C4-2B (cell line): ENCODE results near the gene TSPAN15.
"Not testable (repeated sequence)": the region's sequence is repeated elsewhere in the genome, so short reads cannot be mapped to it uniquely, and the experiment has no call there.

Experiments
- H3K27ac ChIP-seq: fragments of 450-650 bp; 2 replicates; pipeline ENCODE4 v1.5.1; 2017
- ZFX ChIP-seq: fragments of 450-650 bp; IDR thresholded peaks from 2 replicates; pipeline ENCODE4 v1.6.1; 2017
- TF ChIP-seq, protein P1 (sequence below): fragments of 450-650 bp; conservative IDR thresholded peaks from 2 replicates; pipeline ENCODE4 v1.5.1; 2017; ENCODE audit warnings: mild to moderate bottlenecking

The TSPAN15 gene

GRCh38 chr10:69481811-69482524, 30.7 kb downstream of the TSPAN15 start:
- no peak overlapping the region for H3K27ac ChIP-seq
- no peak for TF ChIP-seq ZFX
- TF ChIP-seq, protein P1, sequence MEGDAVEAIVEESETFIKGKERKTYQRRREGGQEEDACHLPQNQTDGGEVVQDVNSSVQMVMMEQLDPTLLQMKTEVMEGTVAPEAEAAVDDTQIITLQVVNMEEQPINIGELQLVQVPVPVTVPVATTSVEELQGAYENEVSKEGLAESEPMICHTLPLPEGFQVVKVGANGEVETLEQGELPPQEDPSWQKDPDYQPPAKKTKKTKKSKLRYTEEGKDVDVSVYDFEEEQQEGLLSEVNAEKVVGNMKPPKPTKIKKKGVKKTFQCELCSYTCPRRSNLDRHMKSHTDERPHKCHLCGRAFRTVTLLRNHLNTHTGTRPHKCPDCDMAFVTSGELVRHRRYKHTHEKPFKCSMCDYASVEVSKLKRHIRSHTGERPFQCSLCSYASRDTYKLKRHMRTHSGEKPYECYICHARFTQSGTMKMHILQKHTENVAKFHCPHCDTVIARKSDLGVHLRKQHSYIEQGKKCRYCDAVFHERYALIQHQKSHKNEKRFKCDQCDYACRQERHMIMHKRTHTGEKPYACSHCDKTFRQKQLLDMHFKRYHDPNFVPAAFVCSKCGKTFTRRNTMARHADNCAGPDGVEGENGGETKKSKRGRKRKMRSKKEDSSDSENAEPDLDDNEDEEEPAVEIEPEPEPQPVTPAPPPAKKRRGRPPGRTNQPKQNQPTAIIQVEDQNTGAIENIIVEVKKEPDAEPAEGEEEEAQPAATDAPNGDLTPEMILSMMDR: no peak

GRCh38 chr10:69483963-69484362, 32.7 kb downstream of the TSPAN15 start:
- no peak overlapping the region for H3K27ac ChIP-seq

GRCh38 chr10:69484736-69485135, 33.5 kb downstream of the TSPAN15 start:
- H3K27ac ChIP-seq: no peak overlapping the region
- TF ChIP-seq ZFX: no peak
- TF ChIP-seq, protein P1: no peak

More at GRCh38 chr10:69483963-69484362, 32.7 kb downstream of the TSPAN15 start:
- TF ChIP-seq ZFX: no peak
- TF ChIP-seq, protein P1: no peak

GRCh38 chr10:69486922-69487730, 35.9 kb downstream of the TSPAN15 start:
- no peak for TF ChIP-seq ZFX
- TF ChIP-seq, protein P1: no peak
- H3K27ac ChIP-seq: no peak overlapping the region

DNA sequence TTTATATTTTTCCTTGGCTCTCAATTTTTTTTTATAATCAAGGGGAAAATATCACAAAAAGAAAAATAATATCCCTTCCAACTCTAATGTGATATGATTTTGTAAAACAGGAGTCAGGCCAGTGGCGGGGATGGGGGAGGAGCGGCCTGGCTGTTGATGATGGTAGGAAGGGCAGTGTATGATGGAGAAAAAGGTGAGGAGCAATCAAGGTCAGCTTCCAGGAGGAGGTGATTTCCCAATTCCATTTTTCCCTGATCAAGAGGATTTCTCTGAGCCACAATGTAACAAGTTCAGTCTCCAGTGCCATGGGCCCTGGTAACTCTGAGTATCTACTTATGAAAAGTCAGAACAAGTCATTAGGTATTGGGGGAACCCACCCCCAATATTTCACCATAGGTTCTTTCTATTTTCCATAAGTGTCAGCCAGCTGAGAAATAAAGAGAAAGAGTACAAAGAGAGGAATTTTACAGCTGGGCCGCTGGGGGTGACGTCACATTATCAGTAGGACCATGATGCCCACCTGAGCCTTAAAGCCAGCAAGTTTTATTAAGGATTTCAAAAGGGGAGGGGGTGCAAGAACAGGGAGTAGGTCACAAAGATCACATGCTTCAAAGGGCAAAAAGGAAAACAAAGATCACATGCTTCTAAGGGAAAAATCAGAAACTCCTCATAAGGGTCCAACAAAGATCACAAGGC, 37.0 kb downstream of the TSPAN15 start:
- not testable (repeated sequence) for H3K27ac ChIP-seq

- not testable (repeated sequence) for H3K27ac ChIP-seq
Observed at GRCh38 chr10:69488856-69489255, 37.6 kb downstream of the TSPAN15 start.

DNA sequence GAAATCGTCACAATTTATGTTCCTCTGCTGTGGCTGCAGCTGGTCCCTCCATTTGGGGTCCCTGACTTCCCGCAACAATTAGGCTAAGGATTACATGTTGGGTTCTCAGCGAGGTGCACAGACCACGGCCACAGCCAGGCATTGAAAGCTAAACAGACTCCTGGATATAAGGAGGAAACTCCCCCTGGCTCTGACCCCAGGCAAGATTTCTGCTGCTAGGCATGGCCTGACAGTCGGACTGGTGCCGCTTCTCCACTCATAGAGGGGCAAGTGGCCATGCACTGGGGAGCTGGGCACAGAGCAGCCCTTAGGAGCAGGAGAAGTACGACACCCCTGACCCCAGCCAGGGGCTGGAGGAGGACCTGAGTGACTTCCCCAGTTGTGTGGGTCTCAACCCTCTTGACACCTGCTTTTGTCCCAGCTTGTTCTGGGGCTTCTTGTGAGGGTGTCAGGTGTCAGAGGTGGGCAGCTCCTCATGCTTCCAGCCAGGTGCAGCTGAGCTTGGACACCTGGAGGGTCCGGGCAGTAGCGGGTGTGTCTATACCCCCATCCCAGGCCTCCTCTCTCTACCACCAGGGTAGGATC, 38.3 kb downstream of the TSPAN15 start:
- TF ChIP-seq, protein P1: no peak

DNA sequence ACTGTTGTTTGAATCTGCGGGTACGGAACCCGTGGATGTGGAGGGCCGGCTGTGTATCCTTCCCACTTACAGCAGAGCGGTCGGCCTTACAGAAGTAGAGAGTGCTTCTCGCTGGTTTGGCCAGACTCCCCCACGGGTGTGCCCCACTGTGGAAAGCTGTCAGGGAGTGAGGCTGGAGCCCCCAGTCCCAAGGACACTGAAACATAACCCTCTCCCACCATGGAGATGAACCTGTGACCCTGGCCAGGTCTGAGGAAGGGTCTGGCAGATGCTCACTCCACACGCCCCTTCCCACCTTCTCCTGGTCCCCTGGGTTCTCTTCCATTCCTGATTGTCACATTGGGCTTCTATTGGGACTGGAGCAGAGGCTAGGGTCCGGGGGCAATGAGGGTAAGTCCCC, 39.6 kb downstream of the TSPAN15 start:
- TF ChIP-seq ZFX: no peak
- TF ChIP-seq, protein P1: no peak
- no peak overlapping the region for H3K27ac ChIP-seq

More for the DNA sequence above, 38.3 kb downstream of the TSPAN15 start:
- no peak overlapping the region for H3K27ac ChIP-seq
